HG03558 (cell line): ENCODE data around the gene GCNA.

Experiments
- ATAC-seq: cut with Tn5 transposase; IDR thresholded peaks from one replicate; pipeline ENCODE4 v1.9.1; 2021; ENCODE audit warnings: moderate number of reproducible peaks; ENCODE audit not compliant: unreplicated experiment; ENCODE audit errors: extremely low read depth

Gene GCNA, protein sequence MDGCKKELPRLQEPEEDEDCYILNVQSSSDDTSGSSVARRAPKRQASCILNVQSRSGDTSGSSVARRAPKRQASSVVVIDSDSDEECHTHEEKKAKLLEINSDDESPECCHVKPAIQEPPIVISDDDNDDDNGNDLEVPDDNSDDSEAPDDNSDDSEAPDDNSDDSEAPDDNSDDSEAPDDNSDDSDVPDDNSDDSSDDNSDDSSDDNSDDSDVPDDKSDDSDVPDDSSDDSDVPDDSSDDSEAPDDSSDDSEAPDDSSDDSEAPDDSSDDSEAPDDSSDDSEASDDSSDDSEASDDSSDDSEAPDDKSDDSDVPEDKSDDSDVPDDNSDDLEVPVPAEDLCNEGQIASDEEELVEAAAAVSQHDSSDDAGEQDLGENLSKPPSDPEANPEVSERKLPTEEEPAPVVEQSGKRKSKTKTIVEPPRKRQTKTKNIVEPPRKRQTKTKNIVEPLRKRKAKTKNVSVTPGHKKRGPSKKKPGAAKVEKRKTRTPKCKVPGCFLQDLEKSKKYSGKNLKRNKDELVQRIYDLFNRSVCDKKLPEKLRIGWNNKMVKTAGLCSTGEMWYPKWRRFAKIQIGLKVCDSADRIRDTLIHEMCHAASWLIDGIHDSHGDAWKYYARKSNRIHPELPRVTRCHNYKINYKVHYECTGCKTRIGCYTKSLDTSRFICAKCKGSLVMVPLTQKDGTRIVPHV

DNA sequence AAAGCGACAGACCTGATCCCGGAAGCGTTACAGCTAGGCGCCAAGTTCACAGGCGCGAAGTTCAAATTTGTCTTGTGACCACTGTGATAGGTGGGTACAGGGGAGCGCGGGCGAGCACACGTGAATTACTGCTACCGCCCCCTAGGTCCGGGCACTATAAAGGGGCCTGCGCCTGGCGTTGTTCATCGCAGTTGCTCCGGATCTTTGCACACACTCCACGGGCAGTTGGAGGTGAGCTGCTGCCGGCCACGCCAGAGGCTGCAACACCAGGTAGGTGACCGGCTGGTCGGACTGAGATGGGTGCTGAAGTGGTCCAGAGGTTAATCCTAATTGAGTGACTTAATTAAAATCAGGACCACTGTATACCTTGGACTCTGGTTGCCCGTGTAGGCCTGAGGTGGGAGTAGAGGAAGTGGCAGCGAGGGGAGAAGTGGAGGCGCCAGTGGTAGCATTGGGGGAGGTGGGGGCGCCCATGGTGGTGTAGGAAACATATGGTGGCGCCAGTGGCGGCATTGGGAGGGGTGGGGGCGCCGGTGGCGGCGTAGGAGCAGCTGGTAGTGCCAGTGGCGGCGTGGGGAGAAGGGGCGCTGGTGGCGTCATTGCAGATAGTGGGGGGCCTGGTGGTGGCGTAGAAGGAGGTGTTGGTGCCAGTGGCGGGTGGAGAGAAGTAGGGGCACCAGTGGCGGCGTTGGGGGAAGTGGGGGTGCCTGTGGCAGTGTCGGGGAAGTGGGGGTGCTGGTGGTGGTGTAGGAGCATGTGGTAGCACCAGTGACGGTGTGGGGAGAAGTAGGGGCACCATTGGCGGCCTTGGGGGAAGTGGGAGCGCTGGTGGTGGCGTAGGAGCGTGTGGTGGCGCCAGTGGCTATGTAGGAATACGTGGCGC lies at the start of gene GCNA:
TSS of gene GCNA (plus strand) at position 185 of the 883 bp plus-strand sequence. CDS start 2,385 bp downstream, outside the sequence.
- ATAC-seq = no peak

GRCh38 chrX:71532078-71532752 lies 46.0 kb upstream of the GCNA start:
- ATAC-seq = no peak

GRCh38 chrX:71532753-71533425 lies 45.3 kb upstream of the GCNA start, which contains the start of gene OGT:
OGT (plus strand) TSS chrX:71533104; CDS start chrX:71533300, 196 bp downstream.
- ATAC-seq = no peak

GRCh38 chrX:71533516-71533850 lies 44.8 kb upstream of the GCNA start:
- no peak for ATAC-seq

DNA sequence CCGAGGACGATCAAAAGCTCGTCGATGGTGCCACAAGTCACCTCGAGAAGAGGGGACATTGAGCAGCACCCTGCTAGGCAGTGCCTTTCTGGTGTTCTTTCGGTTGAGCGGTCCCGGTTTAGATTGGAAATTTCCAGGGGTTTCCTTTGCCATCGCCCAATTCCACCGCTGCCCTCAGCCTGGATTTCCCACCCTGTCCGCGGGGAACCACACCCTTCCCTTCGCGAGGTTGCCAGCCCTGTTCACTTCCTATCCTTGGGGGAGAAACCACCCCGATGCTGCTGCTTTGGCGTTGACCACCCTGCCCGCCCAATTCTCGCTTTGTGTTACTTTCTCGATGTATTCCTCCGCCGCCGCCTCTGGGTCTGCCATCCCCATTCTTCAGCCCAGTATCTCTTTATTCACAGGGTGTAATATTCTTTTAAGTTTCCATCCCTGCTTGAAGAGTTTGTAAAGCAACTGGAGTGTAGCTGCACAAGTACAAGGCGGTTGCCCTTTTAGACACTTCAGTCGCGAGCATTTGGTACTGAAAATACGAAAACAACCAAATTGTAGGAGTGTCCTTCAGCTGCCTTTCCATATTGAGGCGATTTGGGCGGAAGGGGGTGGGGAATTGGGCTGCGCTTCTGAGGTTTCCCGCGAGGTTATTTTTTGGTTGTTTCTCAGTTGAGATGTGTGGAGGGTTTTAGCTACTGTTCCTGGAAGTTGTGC lies 44.2 kb upstream of the GCNA start:
- no peak for ATAC-seq

DNA sequence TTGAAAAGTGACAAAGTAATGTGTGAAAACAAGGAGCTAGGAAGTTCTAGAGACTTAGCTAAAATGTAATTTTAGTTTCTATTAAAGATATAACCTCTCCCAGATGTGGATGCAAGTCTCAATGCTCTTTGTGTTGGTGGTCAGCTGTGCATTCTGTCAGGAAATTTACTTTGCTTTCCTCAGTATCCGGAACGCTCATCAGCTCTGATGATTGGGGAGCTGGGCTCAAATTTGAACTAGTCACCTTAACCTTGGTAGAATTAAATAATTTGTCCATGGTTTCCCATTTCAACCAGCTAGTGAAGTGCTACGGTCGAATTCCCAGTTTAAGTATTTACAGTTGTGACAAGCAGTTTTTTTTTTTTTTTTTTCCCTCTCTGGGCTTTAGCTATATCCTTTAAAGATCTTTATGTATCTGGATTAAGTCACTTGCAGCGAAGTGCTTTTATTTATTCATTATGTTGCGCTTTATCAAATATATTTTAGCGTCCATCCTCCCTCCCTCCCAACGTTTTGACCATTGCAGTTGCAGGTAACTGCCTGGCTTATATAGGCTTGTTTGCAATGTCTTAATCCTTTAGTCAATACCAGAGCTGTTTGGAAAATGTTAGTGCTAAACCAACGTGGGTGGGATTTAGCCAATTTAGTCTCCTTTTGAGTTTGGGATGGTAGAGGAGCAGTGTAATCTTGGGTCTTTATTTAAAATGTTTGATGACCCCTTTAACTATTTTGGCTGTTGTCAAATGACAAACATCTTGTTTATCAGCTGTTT lies 43.3 kb upstream of the GCNA start:
- ATAC-seq = no peak

GRCh38 chrX:71536285-71536684 lies 42.0 kb upstream of the GCNA start:
- ATAC-seq = no peak

- ATAC-seq = no peak
Measured at GRCh38 chrX:71537743-71538142, 40.5 kb upstream of the GCNA start.

DNA sequence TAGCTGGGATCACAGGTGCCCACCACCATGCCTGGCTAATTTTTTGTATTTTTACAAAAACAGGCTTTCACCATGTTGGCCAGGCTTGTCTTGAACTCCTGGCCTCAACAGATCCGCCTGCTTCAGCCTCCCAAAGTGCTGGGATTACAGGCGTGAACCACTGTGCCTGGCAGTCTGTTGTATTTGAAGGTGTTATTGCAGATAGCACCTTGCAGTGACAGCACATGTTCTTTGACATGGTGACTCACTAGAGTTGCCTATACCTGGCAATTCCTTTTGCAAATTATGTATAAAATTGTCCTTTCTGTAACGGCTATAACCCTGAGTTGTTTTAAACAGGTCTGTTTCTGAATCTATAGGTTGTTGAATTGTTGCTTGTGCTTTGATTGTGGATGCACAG lies 37.4 kb upstream of the GCNA start:
- no peak for ATAC-seq

DNA sequence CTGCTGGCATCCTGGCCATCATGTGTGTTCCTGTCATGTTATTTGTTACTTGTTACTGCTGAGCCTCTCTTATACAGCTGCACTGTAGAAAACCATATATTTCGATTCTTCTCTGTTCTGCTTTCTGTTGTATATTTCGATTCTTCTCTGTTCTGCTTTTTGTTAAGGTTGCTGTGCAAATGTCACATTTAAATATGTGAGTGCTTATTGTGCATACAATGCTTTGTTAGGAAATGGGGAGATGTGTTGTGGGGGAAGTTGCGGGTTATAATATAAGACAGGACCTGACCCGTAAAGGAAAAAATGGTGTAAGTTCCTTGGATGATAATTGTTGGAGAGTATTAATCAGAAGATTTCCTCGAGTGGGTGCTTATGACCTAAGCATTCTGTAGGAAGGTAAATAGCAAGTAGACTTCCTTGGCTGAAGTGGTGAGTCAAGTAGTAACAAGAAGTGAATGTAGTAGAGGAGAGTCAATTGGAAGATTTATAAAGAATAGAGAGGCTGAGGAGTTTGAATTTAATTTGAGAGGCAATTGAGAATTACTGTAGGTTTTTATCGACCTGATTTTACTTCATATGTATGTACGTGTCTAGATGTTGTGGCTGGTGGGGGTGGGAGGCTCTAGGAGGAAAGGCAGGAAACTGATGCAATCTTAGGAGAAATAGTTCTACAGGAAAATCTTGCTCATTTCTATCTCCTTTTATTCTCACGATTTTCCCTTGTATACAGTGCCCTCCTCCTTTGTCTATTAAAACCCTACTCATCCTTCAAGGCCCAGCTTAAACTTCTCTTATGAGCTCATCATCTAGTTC lies 36.8 kb upstream of the GCNA start:
- ATAC-seq = peak; percentile 45

DNA sequence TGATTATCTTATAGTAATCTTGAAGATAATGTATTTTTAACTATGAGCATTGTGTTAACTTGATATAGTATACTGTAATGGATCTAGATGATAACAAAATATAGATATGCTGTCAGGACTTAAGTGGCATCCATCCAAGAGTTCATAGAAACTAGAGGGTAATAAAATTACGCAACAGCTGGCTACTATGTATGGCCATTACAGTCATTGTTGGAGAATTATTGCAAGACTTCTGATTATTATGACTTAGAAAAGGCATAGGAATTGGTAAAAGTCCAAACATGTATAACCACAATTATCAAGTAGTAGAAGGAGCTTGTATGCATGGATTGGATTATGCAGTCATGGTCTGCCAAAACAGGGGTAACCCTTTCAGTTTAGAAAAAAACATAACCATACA lies 35.8 kb upstream of the GCNA start:
- ATAC-seq = no peak

DNA sequence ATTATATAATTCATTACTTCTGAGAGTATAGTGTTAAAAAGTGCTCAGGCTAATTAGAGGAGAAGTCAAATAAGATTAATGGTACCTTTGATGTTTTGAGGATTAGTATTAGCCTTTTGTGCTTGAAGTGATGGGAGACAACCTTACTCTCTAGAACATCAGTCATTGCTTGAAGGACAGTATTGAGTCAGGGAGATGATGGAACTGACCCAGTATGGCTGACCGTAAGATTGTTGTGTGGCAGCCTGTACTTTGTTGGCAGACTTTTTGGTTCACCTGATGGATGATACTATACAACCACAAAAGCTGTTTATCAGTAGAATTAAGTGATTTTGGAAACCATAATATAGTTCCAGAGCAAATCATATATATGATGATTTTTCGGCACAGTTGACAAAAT lies 35.4 kb upstream of the GCNA start:
- no peak for ATAC-seq

- no peak for ATAC-seq
Measured at GRCh38 chrX:71543316-71543715, 34.9 kb upstream of the GCNA start.

DNA sequence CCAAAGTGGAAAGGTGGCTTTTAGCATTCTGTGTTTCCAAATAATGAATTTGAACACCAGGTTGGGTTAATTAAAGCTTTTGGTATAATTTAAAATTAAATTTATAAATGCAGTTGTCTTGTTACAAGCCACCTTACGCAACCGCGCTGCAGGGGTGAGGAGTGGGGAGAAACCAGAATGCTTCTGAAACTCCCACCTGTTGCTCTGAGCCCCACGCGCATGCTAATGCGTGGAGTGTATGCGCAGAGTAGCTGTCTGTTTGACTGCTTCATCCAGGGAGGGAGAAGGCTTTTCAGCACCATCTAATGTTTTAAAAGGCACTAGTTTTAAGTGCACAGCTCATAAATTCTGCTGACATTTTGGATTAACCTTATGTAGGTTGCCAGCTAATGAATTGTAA lies 32.9 kb upstream of the GCNA start:
- no peak for ATAC-seq

- ATAC-seq = no peak
Measured at GRCh38 chrX:71546879-71547278, 31.4 kb upstream of the GCNA start.

GRCh38 chrX:71547339-71547738 lies 30.9 kb upstream of the GCNA start:
- ATAC-seq = no peak

DNA sequence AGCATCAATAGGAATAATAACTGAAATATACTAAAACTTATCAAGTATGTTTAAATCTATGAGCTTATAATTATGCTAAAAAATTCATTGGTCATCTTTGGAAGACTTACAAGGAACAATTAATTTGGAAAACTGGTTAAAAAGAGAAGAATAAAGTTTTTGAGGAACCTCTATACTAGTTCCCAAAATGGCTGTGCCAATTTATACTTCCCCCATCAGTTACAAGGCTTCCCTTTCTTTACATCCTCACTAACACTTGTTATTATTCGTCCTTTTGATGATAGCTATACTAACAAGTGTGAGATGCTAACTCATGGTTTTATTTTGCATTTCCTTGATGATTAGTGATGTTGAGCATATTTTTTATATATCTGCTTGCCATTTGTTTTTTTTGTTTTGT lies 28.3 kb upstream of the GCNA start:
- no peak for ATAC-seq

- ATAC-seq = no peak
Measured at GRCh38 chrX:71550578-71550977, 27.7 kb upstream of the GCNA start.
